Heart right ventricle (tissue), 16 donors: ENCODE measurements around the gene ROBO4. TPM values are rescaled to one million over a fixed set of nuclear protein-coding genes. Genes with fewer than 3 reads are reported as not detected.

Experiments
- ATAC-seq, 8 donors: fragments of 200-7000 bp; cut with Tn5 transposase; one replicate each; pipeline ENCODE4 v1.9.1; 2020; ENCODE audit warnings: mild to moderate bottlenecking in 8 of 8, moderate library complexity in 8 of 8, moderate number of reproducible peaks in 1 of 8
- DNase-seq, 2 donors: peaks; one replicate each; pipeline ENCODE4 v3.0.0-alpha.2; 2020
- H3K27ac ChIP-seq, 10 donors: fragments of 200-600 bp; sonication (generic) in 2 of 10; one replicate each; pipeline versions ENCODE4 v1.5.0 to v1.8.0; 2020 to 2022; ENCODE audit warnings: mild to moderate bottlenecking in 3 of 10
- H3K27me3 ChIP-seq, 7 donors: fragments of 200-600 bp; one replicate each; pipeline ENCODE4 v1.8.0; 2021 to 2022; ENCODE audit warnings: mild to moderate bottlenecking in 2 of 7
- H3K36me3 ChIP-seq, 9 donors: fragments of 200-600 bp; sonication (generic) in 1 of 9; one replicate each; pipeline versions ENCODE4 v1.5.0 to v1.8.0; 2020 to 2022; ENCODE audit warnings: mild to moderate bottlenecking in 2 of 9
- H3K4me1 ChIP-seq, 9 donors: fragments of 200-600 bp; sonication (generic) in 1 of 9; one replicate each; pipeline versions ENCODE4 v1.5.0 to v1.8.0; 2020 to 2022; ENCODE audit warnings: mild to moderate bottlenecking in 4 of 9
- H3K4me3 ChIP-seq, 10 donors: fragments of 200-600 bp; sonication (generic) in 2 of 10; one replicate each; pipeline versions ENCODE4 v1.5.0 to v1.8.0; 2020 to 2022; ENCODE audit warnings: mild to moderate bottlenecking in 7 of 10, moderate library complexity in 2 of 10
- H3K9me3 ChIP-seq, 11 donors: fragments of 200-600 bp in 10 of 11; sonication (generic) in 2 of 11; one replicate each; pipeline versions ENCODE4 v1.5.0 to v1.8.0; 2013 to 2022; ENCODE audit warnings: mild to moderate bottlenecking in 2 of 11, control low read depth in 1 of 11, moderate library complexity in 1 of 11
- CTCF ChIP-seq, 9 donors: fragments of 200-600 bp; sonication (generic) in 2 of 9; IDR thresholded peaks; one replicate each; pipeline versions ENCODE4 v1.5.0 to v1.8.0; 2021 to 2022; ENCODE audit warnings: antibody characterized with exemption in 9 of 9, mild to moderate bottlenecking in 5 of 9, moderate library complexity in 1 of 9
- WGBS, 2 donors: extraction: QIAGEN DNeasy Blood & Tissue Kit; methylation state at CpG; one replicate each; pipeline ENCODE4 v1.1.7; 2013; ENCODE audit warnings: inconsistent platforms in 1 of 2; 5-methylcytosine and 5-hydroxymethylcytosine counted together
- intact Hi-C, 10 donors: fragments of 100-400 bp; cut with DNase I; formaldehyde crosslinking; loops; one replicate each; pipeline versions ENCODE4 v1.11.1 to v1.14.2; 2022
- polyA plus RNA-seq, 2 donors: library from polyadenylated mRNA; stranded (reverse); fragments of 200-250 nt; gene quantifications; one replicate each; pipeline ENCODE4 v1.2.3, GENCODE V29; 2013
- total RNA-seq, 10 donors: library from RNA; stranded (reverse); fragmentation: NEBNext Ultra II Directional in 3 of 10; extraction: Animal tissue kit (Norgen Biotek cat#: 25700) in 3 of 10; gene quantifications; one replicate each; pipeline versions ENCODE4 v1.2.1 to v1.2.4, GENCODE V29; 2021 to 2023
- donor health status: Arrhythmogenic right ventricular cardiomyopathy.
- donor health status: ischemic (EF 13 %, LVEDD 7.1; RV severe dilation, severe dysfunction).
- donor health status: healthy with polysubstance abuse.
- donor health status: DM: no; HTN: yes; CAD: no.
- donor health status: DM: no; HTN: no; CAD: no.
- donor health status: ischemic (EF 25% LVEDD 6.9; RV normal size, moderate dysfunction).
- donor health status: ischemic (EF 25% LVEDD 5.7; RV mildly dilated, moderate dysfunction).
- donor health status: healthy.
- donor health status: DM: yes; HTN: yes; CAD: no.
- donor health status: Ischemic cardiomyopathy.
- donor health status: ischemic (EF 35%, LVEDD 5.7; RV mildly dilated, moderate dysfunction).
- donor health status: nonischemic (EF 11% LVEDD 7.7; RV severe dilation, severe dysfunction).
- donor health status: DM: yes; HTN: yes; CAD: no.
- donor health status: PGD.
- donor health status: ischemic (EF 29% LVEDD 5.4; RV normal size, mild dysfunction).
- donor health status: nonischemic (EF 23%, LVEDD 6.1; RV moderate dilation, normal function).

The ROBO4 gene
- total and polyA plus RNA-seq, 12 donors: 14.2 to 42.6 (median 22.0) TPM

GRCh38 chr11:124884340-124884739, 13.3 kb downstream of the ROBO4 start:
- 79 to 86% methylated on average over 1 of the region's 1 CpG for WGBS, 2 donors
- Histone ChIP-seq H3K27ac (peak overlapping the region in 1 of 10 donors; percentile 4), H3K9me3 (no peaks in the 10 kb centered on the region), H3K36me3 (peaks cover 0 to 43% (median 0%) of the 10 kb centered on the region in 9 donors), H3K4me3 (no peak overlapping the region), H3K27me3 (peaks cover 0 to 14% (median 0%) of the 10 kb centered on the region in 7 donors), H3K4me1 (peaks cover 0 to 60% (median 19%) of the 10 kb centered on the region in 9 donors)
- TF ChIP-seq CTCF (IDR thresholded peaks at IDR 0.05): no peak
- intact Hi-C loops: no loop called here
- no peak for ATAC-seq
- no peak for DNase-seq

GRCh38 chr11:124882339-124883071, 15.2 kb downstream of the ROBO4 start:
- H3K4me3 ChIP-seq: no peak overlapping the region
- no peaks in the 10 kb centered on the region for H3K9me3 ChIP-seq
- no peak for TF ChIP-seq CTCF (IDR thresholded peaks at IDR 0.05)
- DNase-seq: no peak
- peaks cover 0 to 30% (median 4%) of the 10 kb centered on the region in 7 donors for H3K27me3 ChIP-seq
- H3K4me1 ChIP-seq: peaks cover 0 to 62% (median 20%) of the 10 kb centered on the region in 9 donors
- peak overlapping the region in 9 of 10 donors; percentile 1 to 77 (median 40) for H3K27ac ChIP-seq
- WGBS, 2 donors: 53 to 57% methylated on average over 11 of the region's 11 CpGs
- H3K36me3 ChIP-seq: peaks cover 0 to 27% (median 0%) of the 10 kb centered on the region in 9 donors
- peak in 3 of 8 donors; percentile 4 to 33 (median 9) for ATAC-seq
- intact Hi-C loops: no loop called here

- ATAC-seq: no peak
- no peak for TF ChIP-seq CTCF (IDR thresholded peaks at IDR 0.05)
- peaks cover 3 to 76% (median 28%) of the 10 kb centered on the region in 9 donors for H3K4me1 ChIP-seq
- H3K27ac ChIP-seq: peak overlapping the region in 2 of 10 donors; percentile 15 to 56
- peaks cover 0 to 28% (median 9%) of the 10 kb centered on the region in 7 donors for H3K27me3 ChIP-seq
- intact Hi-C loops: no loop called here
- H3K9me3 ChIP-seq: no peaks in the 10 kb centered on the region
- H3K36me3 ChIP-seq: peaks cover 0 to 21% (median 0%) of the 10 kb centered on the region in 9 donors
- no peak overlapping the region for H3K4me3 ChIP-seq
- DNase-seq: no peak
- 78 to 79% methylated on average over 3 of the region's 3 CpGs for WGBS, 2 donors
These were observed 16.7 kb downstream of the ROBO4 start for GRCh38 chr11:124880958-124881357.

GRCh38 chr11:124880290-124880611, 17.4 kb downstream of the ROBO4 start:
- Histone ChIP-seq H3K27ac (peak overlapping the region in 4 of 10 donors; percentile 13 to 56 (median 16)), H3K36me3 (peaks cover 0 to 16% (median 0%) of the 10 kb centered on the region in 9 donors), H3K4me1 (peaks cover 3 to 78% (median 29%) of the 10 kb centered on the region in 9 donors), H3K9me3 (no peaks in the 10 kb centered on the region), H3K4me3 (no peak overlapping the region), H3K27me3 (peaks cover 0 to 28% (median 9%) of the 10 kb centered on the region in 7 donors)
- no peak for TF ChIP-seq CTCF (IDR thresholded peaks at IDR 0.05)
- WGBS, 2 donors: 50 to 60% methylated on average over 10 of the region's 10 CpGs
- no peak for DNase-seq
- intact Hi-C loops: no loop called here
- no peak for ATAC-seq
